Central memory CD8-positive, alpha-beta T cell (primary cell): Measurements from ENCODE around the gene SYCP2.

Experiments used
- ATAC-seq: fragments of 150-1000 bp; cut with Tn5 transposase; replicated peaks from 2 replicates; pipeline ENCODE4 v1.10.0; 2022; ENCODE audit warnings: mild to moderate bottlenecking, moderate FRiP score, moderate number of reproducible peaks; ENCODE audit not compliant: poor library complexity, severe bottlenecking; ENCODE audit errors: extremely low read depth
- DNase-seq, 2 donors: peaks; one replicate each; pipeline ENCODE4 v3.0.0; 2021; ENCODE audit warnings: low spot score in 2 of 2
- H3K27ac Mint-ChIP-seq: one replicate; pipeline ENCODE4 v1.8.0; 2022; ENCODE audit warnings: low read depth, mild to moderate bottlenecking, moderate library complexity, mixed read lengths
- H3K27me3 Mint-ChIP-seq: one replicate; pipeline ENCODE4 v1.8.0; 2022; ENCODE audit warnings: mixed read lengths
- H3K36me3 Mint-ChIP-seq: one replicate; pipeline ENCODE4 v1.8.0; 2022; ENCODE audit warnings: mild to moderate bottlenecking, moderate library complexity, mixed read lengths; ENCODE audit not compliant: insufficient read depth
- H3K4me1 Mint-ChIP-seq: one replicate; pipeline ENCODE4 v1.8.0; 2022; ENCODE audit warnings: mixed read lengths
- H3K4me3 Mint-ChIP-seq: one replicate; pipeline ENCODE4 v1.8.0; 2022; ENCODE audit warnings: mild to moderate bottlenecking, moderate library complexity, mixed read lengths
- H3K9me3 Mint-ChIP-seq: one replicate; pipeline ENCODE4 v1.8.0; 2022; ENCODE audit warnings: mixed read lengths

Gene SYCP2

GRCh38 chr20:59829054-59829785, 104.2 kb downstream of the SYCP2 start:
- H3K9me3 Mint-ChIP-seq: no peaks in the 10 kb centered on the region
- peaks cover 45% of the 10 kb centered on the region for H3K27me3 Mint-ChIP-seq
- no peak for DNase-seq
- H3K4me3 Mint-ChIP-seq: no peak overlapping the region
- ATAC-seq: no peak
- no peaks in the 10 kb centered on the region for H3K36me3 Mint-ChIP-seq
- no peaks in the 10 kb centered on the region for H3K4me1 Mint-ChIP-seq
- no peak overlapping the region for H3K27ac Mint-ChIP-seq

- peaks cover 37% of the 10 kb centered on the region for H3K27me3 Mint-ChIP-seq
- ATAC-seq (no peak), DNase-seq (no peak)
- no peaks in the 10 kb centered on the region for H3K4me1 Mint-ChIP-seq
- H3K9me3 Mint-ChIP-seq: no peaks in the 10 kb centered on the region
- H3K36me3 Mint-ChIP-seq: no peaks in the 10 kb centered on the region
- H3K27ac Mint-ChIP-seq: no peak overlapping the region
- H3K4me3 Mint-ChIP-seq: no peak overlapping the region
These were observed 105.0 kb downstream of the SYCP2 start for GRCh38 chr20:59828125-59829053.

- no peaks in the 10 kb centered on the region for H3K9me3 Mint-ChIP-seq
- H3K27me3 Mint-ChIP-seq: peaks cover 28% of the 10 kb centered on the region
- H3K4me1 Mint-ChIP-seq: no peaks in the 10 kb centered on the region
- H3K27ac Mint-ChIP-seq: no peak overlapping the region
- no peaks in the 10 kb centered on the region for H3K36me3 Mint-ChIP-seq
- no peak for DNase-seq
- no peak overlapping the region for H3K4me3 Mint-ChIP-seq
- ATAC-seq: no peak
These were observed 106.0 kb downstream of the SYCP2 start for GRCh38 chr20:59827138-59828056.

- Mint-ChIP-seq H3K9me3 (no peaks in the 10 kb centered on the region), H3K4me3 (no peak overlapping the region), H3K4me1 (no peaks in the 10 kb centered on the region), H3K27me3 (peaks cover 26% of the 10 kb centered on the region), H3K36me3 (no peaks in the 10 kb centered on the region), H3K27ac (no peak overlapping the region)
- ATAC-seq (no peak), DNase-seq (peak in 1 of 2 donors; percentile 5)
These were observed 107.3 kb downstream of the SYCP2 start for GRCh38 chr20:59825944-59826759.

DNA sequence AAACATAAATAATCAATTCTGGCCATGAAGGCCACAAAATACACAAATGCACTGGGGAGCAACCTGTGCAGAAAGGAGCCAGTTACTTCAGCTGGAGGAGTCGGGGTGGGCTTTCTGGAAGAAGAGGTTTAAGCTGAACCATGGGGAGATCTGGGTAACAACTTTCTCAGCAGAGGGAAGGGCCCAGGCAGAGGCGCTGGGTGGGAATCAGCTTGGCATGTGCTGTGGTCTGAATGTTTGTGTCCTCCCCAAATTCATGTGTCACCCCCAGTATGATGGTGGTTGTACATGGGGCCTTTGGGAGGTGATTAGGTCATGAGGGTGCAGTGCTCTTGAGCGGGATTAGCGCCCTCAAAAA, 107.9 kb downstream of the SYCP2 start:
- ATAC-seq: no peak

DNA sequence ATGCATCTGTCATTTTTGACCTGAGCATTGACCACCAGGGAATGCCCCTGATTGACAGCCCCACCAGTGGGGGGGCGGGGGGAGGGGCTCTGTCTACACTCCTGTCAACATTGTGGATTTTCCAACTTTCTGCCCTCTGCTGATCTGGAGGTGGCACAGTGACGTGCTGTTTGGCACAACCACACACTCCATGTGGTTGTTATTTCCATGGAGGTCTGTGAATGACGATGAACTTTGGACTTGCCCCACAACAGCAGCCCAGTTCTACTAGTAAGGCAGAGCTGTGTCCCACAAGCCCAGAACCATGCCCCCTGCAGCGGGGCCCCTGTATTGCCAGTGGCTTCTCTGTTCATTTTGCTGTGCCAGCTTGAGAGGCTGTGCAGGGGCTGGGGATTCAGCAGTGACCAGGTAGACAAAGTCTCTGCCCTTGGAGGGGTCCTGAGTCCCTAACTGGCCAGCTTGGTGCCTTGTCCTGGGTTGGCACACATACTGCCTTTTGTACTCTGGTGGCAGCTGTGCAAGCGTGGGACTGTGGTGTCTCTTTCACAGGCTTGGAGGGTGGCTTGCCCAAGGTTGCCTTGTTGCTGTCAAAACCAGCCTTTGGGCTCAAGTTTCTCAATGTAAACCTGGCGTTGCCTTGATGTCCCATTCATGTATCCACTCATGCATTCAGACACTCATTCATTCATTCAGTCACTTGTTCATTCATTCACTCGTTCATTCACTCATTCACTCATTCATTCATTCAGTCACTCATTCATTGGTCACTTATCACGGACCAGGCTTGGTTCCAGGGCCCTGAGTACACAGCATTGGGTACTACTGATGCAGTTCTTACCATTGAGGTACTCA, 108.5 kb downstream of the SYCP2 start:
- no peaks in the 10 kb centered on the region for H3K9me3 Mint-ChIP-seq
- H3K36me3 Mint-ChIP-seq: no peaks in the 10 kb centered on the region
- H3K4me3 Mint-ChIP-seq: no peak overlapping the region
- no peak for ATAC-seq
- no peak overlapping the region for H3K27ac Mint-ChIP-seq
- peaks cover 18% of the 10 kb centered on the region for H3K27me3 Mint-ChIP-seq
- H3K4me1 Mint-ChIP-seq: no peaks in the 10 kb centered on the region
- peak in 1 of 2 donors; percentile 2 for DNase-seq

More for the DNA sequence above, 107.9 kb downstream of the SYCP2 start:
- no peak overlapping the region for H3K4me3 Mint-ChIP-seq
- DNase-seq: no peak
- H3K27ac Mint-ChIP-seq: no peak overlapping the region
- no peaks in the 10 kb centered on the region for H3K36me3 Mint-ChIP-seq
- H3K4me1 Mint-ChIP-seq: no peaks in the 10 kb centered on the region
- no peaks in the 10 kb centered on the region for H3K9me3 Mint-ChIP-seq
- H3K27me3 Mint-ChIP-seq: peaks cover 24% of the 10 kb centered on the region

DNA sequence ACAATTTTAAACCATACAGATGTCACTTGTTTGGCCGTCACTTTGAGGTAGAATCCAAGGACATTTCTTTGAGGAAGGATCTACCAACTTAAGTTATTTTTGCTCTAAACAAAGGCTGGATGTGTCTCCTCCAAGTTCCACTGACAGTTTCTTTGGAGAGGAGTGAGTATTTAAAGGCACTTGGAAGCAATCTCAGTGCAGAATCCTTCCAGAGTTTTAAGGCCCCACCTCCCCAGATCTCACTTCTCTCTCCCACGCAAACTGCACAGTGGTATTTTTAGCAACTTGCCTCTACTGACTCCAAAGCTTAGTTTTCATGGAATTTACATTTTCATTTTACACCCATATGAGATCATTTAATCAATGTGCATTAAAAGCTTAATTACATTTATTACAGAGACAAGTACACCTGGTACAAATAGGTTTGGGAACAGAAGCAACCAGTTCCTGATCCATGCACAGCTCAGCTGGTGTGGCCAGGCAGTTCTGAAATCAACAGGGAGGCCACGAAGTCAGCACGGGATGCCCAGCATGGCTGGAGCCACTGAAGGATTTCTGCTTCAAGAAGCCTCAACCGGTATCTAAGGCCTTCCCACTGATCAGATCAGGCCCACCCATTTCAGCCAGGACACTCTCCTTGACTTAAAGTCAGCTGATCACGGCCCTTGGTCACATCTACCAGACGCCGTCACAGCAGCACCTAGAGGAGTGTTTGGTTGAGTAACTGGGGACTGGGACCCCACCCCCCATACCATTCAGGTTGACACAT, 109.8 kb downstream of the SYCP2 start:
- Mint-ChIP-seq H3K4me3 (no peak overlapping the region), H3K9me3 (no peaks in the 10 kb centered on the region), H3K36me3 (no peaks in the 10 kb centered on the region), H3K27me3 (peaks cover 7% of the 10 kb centered on the region), H3K4me1 (no peaks in the 10 kb centered on the region), H3K27ac (no peak overlapping the region)
- DNase-seq (peak in 1 of 2 donors; percentile 3), ATAC-seq (no peak)

DNA sequence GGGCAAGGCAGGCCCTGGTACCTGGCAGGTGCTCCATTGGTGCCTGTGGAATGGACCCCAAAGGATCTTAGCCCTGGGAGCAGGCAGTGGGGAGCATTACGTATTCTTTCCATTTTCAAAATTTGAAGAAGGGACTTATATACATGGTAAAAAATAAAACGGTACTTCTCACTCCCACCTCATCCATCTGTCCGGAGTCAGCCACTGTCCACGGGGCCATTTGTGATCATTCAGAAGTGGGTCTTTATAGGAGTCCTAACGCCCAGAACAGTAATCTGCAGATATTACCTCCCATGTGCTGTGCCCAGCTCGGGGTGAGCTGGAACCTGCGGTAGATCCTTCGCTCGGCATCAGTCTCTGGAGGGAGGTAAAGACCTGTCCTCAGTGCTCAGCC, 110.4 kb downstream of the SYCP2 start:
- peaks cover under 1% of the 10 kb centered on the region for H3K27me3 Mint-ChIP-seq
- DNase-seq (no peak), ATAC-seq (no peak)
- no peaks in the 10 kb centered on the region for H3K9me3 Mint-ChIP-seq
- no peak overlapping the region for H3K27ac Mint-ChIP-seq
- H3K36me3 Mint-ChIP-seq: no peaks in the 10 kb centered on the region
- H3K4me1 Mint-ChIP-seq: no peaks in the 10 kb centered on the region
- H3K4me3 Mint-ChIP-seq: no peak overlapping the region

- ATAC-seq: no peak
- no peaks in the 10 kb centered on the region for H3K9me3 Mint-ChIP-seq
- H3K4me1 Mint-ChIP-seq: no peaks in the 10 kb centered on the region
- no peaks in the 10 kb centered on the region for H3K27me3 Mint-ChIP-seq
- no peaks in the 10 kb centered on the region for H3K36me3 Mint-ChIP-seq
- peak in 1 of 2 donors; percentile 2 for DNase-seq
- no peak overlapping the region for H3K27ac Mint-ChIP-seq
- H3K4me3 Mint-ChIP-seq: no peak overlapping the region
These were observed 111.0 kb downstream of the SYCP2 start for GRCh38 chr20:59822291-59823029.

GRCh38 chr20:59821788-59822187, 111.6 kb downstream of the SYCP2 start:
- Mint-ChIP-seq H3K27ac (no peak overlapping the region), H3K36me3 (no peaks in the 10 kb centered on the region), H3K9me3 (no peaks in the 10 kb centered on the region), H3K4me1 (no peaks in the 10 kb centered on the region), H3K27me3 (no peaks in the 10 kb centered on the region), H3K4me3 (no peak overlapping the region)
- DNase-seq (no peak), ATAC-seq (no peak)
